Thymus (tissue), 11 donors: Measurements from ENCODE around the gene TNFRSF19. TPM values are rescaled to one million over a fixed set of nuclear protein-coding genes. Genes with fewer than 3 reads are reported as not detected.

Experiments used
- DNase-seq, 9 donors: peaks; one replicate each; pipeline ENCODE4 v3.0.0-alpha.2; 2013; ENCODE audit warnings: low spot score in 9 of 9, low read depth in 6 of 9, missing footprints in 1 of 9
- H3K27ac ChIP-seq, 2 donors: one replicate each; pipeline ENCODE4 v1.5.1; 2013; ENCODE audit warnings: control low read depth in 1 of 2, low read depth in 1 of 2, low read length in 1 of 2, mild to moderate bottlenecking in 1 of 2, moderate library complexity in 1 of 2
- H3K27me3 ChIP-seq, 2 donors: one replicate each; pipeline ENCODE4 v1.5.1; 2013; ENCODE audit warnings: low read length in 1 of 2; ENCODE audit not compliant: control insufficient read depth in 2 of 2, insufficient read depth in 1 of 2
- H3K36me3 ChIP-seq, 2 donors: one replicate each; pipeline ENCODE4 v1.5.1; 2013; ENCODE audit warnings: low read length in 1 of 2, mild to moderate bottlenecking in 1 of 2, moderate library complexity in 1 of 2; ENCODE audit not compliant: control insufficient read depth in 2 of 2, insufficient read depth in 2 of 2
- H3K4me1 ChIP-seq, 2 donors: one replicate each; pipeline ENCODE4 v1.5.1; 2013; ENCODE audit warnings: low read length in 2 of 2; ENCODE audit not compliant: control insufficient read depth in 2 of 2, insufficient read depth in 2 of 2
- H3K4me3 ChIP-seq, 2 donors: one replicate each; pipeline ENCODE4 v1.5.1; 2013; ENCODE audit warnings: low read length in 2 of 2, control low read depth in 1 of 2, mild to moderate bottlenecking in 1 of 2
- H3K9me3 ChIP-seq, 2 donors: one replicate each; pipeline ENCODE4 v1.5.1; 2013; ENCODE audit warnings: low read length in 1 of 2, mild to moderate bottlenecking in 1 of 2; ENCODE audit not compliant: control insufficient read depth in 2 of 2, insufficient read depth in 1 of 2
- WGBS: extraction: QIAGEN DNeasy Blood & Tissue Kit; methylation state at CpG from one replicate; pipeline ENCODE4 v1.1.7; 2013; 5-methylcytosine and 5-hydroxymethylcytosine counted together
- polyA plus RNA-seq: library from polyadenylated mRNA; stranded (reverse); fragments of 200-250 nt; gene quantifications from one replicate; pipeline ENCODE4 v1.2.3, GENCODE V29; 2013
- total RNA-seq: library from RNA; stranded (reverse); fragments of 120-200 nt; gene quantifications from one replicate; pipeline ENCODE4 v1.2.4, GENCODE V29; 2013
- donor health status: healthy.

TNFRSF19 gene
- total and polyA plus RNA-seq, 2 donors = 7.6 to 8.5 TPM

DNA sequence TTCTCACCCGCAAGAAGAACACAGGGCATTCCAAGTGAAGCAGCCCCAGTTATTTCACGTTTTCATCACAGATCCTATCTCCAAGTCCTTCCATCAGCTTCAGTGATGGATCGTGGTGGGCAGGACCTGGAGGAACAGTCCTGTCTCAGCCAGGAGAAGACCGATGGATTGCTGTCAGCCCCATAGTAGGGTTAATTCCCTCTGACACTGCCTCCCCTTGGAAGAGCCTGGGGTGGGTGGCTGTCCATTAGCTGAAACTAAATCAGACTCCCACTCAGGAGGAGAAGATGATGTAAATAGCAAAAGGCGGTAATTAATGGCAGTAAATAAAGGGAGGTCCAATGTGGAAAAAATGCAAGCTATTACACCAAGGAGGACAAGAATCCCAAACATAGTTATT is 131.0 kb downstream of the TNFRSF19 start:
- 97% methylated on average over 5 of the region's 5 CpGs for WGBS
- Histone ChIP-seq H3K4me3 (no peak overlapping the region), H3K4me1 (peaks cover 0 to 10% of the 10 kb centered on the region in 2 donors), H3K9me3 (no peaks in the 10 kb centered on the region), H3K27ac (no peak overlapping the region), H3K36me3 (no peaks in the 10 kb centered on the region), H3K27me3 (no peaks in the 10 kb centered on the region)
- no peak for DNase-seq

DNA sequence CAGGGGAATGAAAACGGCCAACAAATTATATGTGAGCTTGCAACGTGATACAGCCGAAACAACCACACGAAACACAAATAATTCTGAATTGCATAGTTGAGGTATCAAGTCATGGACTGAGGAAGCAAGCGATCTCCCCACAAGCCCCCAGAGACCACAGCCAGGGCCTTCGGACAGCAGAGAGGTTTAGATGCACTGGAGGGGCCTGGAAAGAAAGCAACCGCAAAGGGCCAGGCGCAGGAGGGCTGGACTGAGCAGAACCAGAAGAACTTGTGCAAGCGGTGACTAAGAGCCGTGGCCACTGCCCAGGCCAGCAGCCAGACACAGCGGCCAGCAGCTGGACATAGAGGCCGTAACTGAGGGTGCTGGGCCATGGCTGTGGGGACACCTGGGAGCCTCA is 131.4 kb downstream of the TNFRSF19 start:
- Histone ChIP-seq H3K4me3 (no peak overlapping the region), H3K27ac (no peak overlapping the region), H3K27me3 (no peaks in the 10 kb centered on the region), H3K9me3 (no peaks in the 10 kb centered on the region), H3K4me1 (peaks cover 0 to 5% of the 10 kb centered on the region in 2 donors), H3K36me3 (no peaks in the 10 kb centered on the region)
- 97% methylated on average over 12 of the region's 12 CpGs for WGBS
- DNase-seq = no peak

DNA sequence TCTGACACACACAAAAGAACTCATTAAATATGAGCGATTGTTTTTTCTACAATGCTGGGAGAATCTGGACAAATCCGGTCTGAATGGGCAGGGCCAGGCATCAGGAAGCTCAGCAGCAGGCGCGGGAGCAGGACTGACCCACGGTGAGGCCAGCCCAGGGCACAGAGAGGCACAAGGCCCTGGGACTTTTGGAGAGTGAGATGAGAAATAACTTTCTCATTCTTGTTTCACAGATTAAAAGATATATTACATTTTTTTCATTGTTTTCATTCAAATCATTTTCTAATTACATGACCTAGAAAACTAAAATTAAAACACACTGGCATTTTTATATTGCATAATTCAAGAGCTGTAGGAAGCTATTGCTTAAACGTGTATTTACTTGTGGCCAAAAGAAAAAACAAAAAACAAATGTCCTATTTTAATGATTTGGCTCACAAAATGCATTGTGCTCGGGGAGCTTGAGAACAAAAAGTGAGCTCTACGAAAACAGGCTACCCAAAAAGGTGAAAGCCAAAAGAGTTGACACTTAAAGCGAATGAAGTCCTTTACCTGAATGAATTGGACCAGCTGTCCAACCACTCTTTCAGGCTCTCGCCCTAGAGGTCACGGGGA is 133.1 kb downstream of the TNFRSF19 start:
- 96% methylated on average over 11 of the region's 11 CpGs for WGBS
- peak overlapping the region in 1 of 2 donors; percentile 2 for H3K27ac ChIP-seq
- no peak overlapping the region for H3K4me3 ChIP-seq
- no peaks in the 10 kb centered on the region for H3K36me3 ChIP-seq
- no peak for DNase-seq
- peaks cover 0 to 2% of the 10 kb centered on the region in 2 donors for H3K4me1 ChIP-seq
- H3K27me3 ChIP-seq = no peaks in the 10 kb centered on the region
- no peaks in the 10 kb centered on the region for H3K9me3 ChIP-seq

DNA sequence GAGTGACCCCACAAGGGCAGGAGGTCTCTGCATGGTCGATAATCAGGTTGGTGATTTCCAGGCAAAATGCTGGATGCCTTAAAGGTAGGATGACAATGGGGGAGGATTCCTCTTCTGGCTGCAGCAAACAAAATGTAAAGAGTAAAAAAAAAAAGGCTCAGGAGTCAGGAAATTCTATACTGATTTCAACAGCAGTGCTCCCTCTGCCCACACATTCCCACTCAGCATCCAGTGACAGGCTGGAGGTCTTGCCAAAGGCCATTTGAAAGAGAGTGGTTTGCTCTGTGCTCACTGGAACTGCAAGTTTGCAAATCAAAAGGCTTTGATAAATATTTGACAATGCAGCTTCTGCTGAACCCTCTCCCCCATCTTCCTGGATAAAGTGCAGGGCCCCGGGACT is 135.4 kb downstream of the TNFRSF19 start:
- no peak for DNase-seq
- Histone ChIP-seq H3K9me3 (no peaks in the 10 kb centered on the region), H3K4me1 (peaks cover 0 to 2% of the 10 kb centered on the region in 2 donors), H3K4me3 (no peak overlapping the region), H3K36me3 (no peaks in the 10 kb centered on the region), H3K27me3 (no peaks in the 10 kb centered on the region), H3K27ac (no peak overlapping the region)
- 95% methylated on average over 2 of the region's 2 CpGs for WGBS

DNA sequence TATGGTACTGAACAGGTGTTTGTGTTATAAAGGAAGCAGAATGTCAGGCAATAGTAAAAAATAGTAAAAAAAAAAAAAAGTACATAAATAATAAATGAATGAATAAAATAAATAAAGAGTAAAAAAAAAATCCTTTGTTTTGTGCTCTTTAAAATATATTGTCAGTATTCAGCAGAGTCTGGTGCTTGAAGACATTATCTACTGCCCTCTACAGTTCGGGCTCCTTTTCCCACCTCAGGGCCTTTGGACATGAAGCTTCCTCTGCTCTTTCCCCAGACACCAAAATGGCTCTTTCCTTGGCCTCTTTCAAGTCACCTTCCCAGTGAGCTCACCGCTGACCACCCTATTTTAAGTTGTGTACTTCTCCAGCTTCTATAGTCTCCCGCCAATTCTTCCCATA is 137.5 kb downstream of the TNFRSF19 start:
- Histone ChIP-seq H3K4me1 (no peaks in the 10 kb centered on the region), H3K27me3 (no peaks in the 10 kb centered on the region), H3K36me3 (no peaks in the 10 kb centered on the region), H3K4me3 (no peak overlapping the region), H3K9me3 (no peaks in the 10 kb centered on the region), H3K27ac (no peak overlapping the region)
- WGBS = 97% methylated on average over 3 of the region's 3 CpGs
- DNase-seq = peak in 1 of 9 donors; percentile 16

DNA sequence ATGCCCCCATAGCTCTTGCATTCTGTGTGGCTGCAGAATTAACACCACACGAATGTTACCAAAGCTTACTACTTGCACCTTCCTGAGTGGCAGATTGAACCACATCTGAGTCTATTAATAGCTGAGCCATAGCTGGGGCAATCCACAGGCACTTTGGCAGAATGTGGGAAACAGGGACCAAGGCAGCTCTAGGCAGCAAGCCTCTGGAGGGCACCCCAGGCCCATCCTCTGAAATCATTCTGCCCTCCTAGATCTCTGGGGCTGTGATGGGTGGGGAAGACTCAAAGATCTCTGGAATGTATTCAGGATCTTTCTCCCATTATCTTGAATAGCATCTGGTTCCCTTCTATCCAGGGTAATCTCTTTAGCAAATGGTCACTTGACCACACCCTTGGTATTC is 139.3 kb downstream of the TNFRSF19 start:
- peak in 1 of 9 donors; percentile 13 for DNase-seq
- Histone ChIP-seq H3K27me3 (no peaks in the 10 kb centered on the region), H3K4me3 (no peak overlapping the region), H3K9me3 (no peaks in the 10 kb centered on the region), H3K27ac (no peak overlapping the region), H3K4me1 (peaks cover 0 to 3% of the 10 kb centered on the region in 2 donors), H3K36me3 (no peaks in the 10 kb centered on the region)
- WGBS = 79% methylated on average over 1 of the region's 1 CpG

DNA sequence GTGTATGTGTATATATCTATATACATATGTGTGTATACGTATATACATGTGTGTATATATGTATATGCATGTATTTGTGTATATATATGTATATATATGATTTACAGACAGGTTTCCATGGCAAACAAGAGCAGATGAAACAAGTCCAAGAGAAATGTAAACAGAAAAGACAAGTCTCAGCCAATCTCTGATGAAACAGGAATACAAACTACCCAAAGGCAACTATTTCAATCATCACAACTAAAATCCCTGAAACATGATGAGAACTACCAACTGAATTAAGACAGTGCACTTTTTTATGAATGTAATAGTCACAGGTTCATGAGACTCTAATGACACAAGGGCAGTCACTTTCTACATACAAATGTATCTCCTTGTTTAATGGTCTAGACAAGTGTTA is 140.2 kb downstream of the TNFRSF19 start:
- no peak for DNase-seq
- Histone ChIP-seq H3K27me3 (no peaks in the 10 kb centered on the region), H3K4me3 (no peak overlapping the region), H3K36me3 (no peaks in the 10 kb centered on the region), H3K4me1 (peaks cover 0 to 7% of the 10 kb centered on the region in 2 donors), H3K27ac (no peak overlapping the region), H3K9me3 (no peaks in the 10 kb centered on the region)
- 97% methylated on average over 1 of the region's 1 CpG for WGBS

DNA sequence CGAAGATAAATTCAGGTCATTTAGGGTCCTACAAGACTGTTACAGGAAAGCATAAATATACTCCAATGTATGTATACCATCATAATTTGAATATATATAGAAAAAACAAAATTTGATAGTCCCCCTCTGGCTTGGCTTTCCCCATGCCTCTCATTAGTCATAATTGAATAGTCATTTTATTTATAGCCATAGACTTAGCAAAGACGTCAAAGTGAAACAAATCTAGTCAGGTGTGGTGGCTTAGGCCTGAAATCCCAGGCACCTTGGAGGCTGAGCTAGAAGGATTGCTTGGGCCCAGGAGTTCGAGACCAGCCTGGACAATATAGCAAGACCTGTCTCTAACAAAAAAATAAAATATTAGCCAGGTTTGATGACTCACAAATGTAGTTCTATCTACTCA is 141.1 kb downstream of the TNFRSF19 start:
- DNase-seq = no peak
- no peak overlapping the region for H3K4me3 ChIP-seq
- no peaks in the 10 kb centered on the region for H3K9me3 ChIP-seq
- no peak overlapping the region for H3K27ac ChIP-seq
- no peaks in the 10 kb centered on the region for H3K36me3 ChIP-seq
- peaks cover 6 to 7% of the 10 kb centered on the region in 2 donors for H3K4me1 ChIP-seq
- H3K27me3 ChIP-seq = no peaks in the 10 kb centered on the region
- WGBS = 96% methylated on average over 3 of the region's 3 CpGs

DNA sequence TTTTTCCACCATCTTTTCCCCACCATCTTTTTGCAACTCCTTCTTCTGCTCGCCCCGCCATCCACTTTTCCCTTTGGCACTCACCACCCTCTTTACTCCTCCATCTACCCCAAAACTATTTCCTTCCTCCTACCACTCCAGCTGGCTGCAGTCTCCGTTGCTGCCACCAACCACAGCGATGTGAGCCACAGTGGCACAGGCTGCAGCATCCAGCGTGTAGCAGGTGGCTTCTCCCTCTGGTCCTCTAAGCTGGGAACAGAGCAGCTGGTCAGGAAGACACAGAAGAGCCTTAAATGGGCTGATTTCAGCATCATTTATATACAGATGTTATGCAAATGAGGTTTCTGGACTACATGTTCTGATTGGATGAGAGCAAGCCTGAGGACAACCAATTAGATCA is 144.5 kb downstream of the TNFRSF19 start:
- peak in 2 of 9 donors; percentile 16 to 45 for DNase-seq
- Histone ChIP-seq H3K36me3 (no peaks in the 10 kb centered on the region), H3K4me3 (no peak overlapping the region), H3K9me3 (no peaks in the 10 kb centered on the region), H3K27ac (no peak overlapping the region), H3K4me1 (peaks cover 23 to 27% of the 10 kb centered on the region in 2 donors), H3K27me3 (no peaks in the 10 kb centered on the region)
- WGBS = 38% methylated on average over 5 of the region's 5 CpGs
